Measurements from ENCODE around the gene FBXO45. TPM values are rescaled to one million over a fixed set of nuclear protein-coding genes. Genes with fewer than 3 reads are reported as not detected.
A peak's percentile ranks its signal among the peaks of the same experiment; 100 is the strongest.
"Not testable (repeated sequence)": the region's sequence is repeated elsewhere in the genome, so short reads cannot be mapped to it uniquely, and the experiment has no call there.

Gene FBXO45
- total RNA-seq, 3 donors from 2014 or later (not counting 1 experiment from before 2014, with no cell fraction given): 3.2 to 7.9 (median 7.8) TPM

- H3K4me1 Mint-ChIP-seq: peaks cover 43 to 45% of the 10 kb centered on the region in 2 donors
- 47% methylated on average over 6 of the region's 6 CpGs for WGBS (ENCODE audit: insufficient coverage)
- H3K4me3 ChIP-seq (ENCODE audit: low read length): no peak overlapping the region
These were observed 41.5 kb downstream of the FBXO45 start for GRCh38 chr3:196609805-196610515.

GRCh38 chr3:196611761-196612483 is 43.5 kb downstream of the FBXO45 start:
- no peaks in the 10 kb centered on the region for H3K36me3 ChIP-seq (ENCODE audit: control insufficient read depth, insufficient read depth, low read length)
- TF ChIP-seq, protein P1, sequence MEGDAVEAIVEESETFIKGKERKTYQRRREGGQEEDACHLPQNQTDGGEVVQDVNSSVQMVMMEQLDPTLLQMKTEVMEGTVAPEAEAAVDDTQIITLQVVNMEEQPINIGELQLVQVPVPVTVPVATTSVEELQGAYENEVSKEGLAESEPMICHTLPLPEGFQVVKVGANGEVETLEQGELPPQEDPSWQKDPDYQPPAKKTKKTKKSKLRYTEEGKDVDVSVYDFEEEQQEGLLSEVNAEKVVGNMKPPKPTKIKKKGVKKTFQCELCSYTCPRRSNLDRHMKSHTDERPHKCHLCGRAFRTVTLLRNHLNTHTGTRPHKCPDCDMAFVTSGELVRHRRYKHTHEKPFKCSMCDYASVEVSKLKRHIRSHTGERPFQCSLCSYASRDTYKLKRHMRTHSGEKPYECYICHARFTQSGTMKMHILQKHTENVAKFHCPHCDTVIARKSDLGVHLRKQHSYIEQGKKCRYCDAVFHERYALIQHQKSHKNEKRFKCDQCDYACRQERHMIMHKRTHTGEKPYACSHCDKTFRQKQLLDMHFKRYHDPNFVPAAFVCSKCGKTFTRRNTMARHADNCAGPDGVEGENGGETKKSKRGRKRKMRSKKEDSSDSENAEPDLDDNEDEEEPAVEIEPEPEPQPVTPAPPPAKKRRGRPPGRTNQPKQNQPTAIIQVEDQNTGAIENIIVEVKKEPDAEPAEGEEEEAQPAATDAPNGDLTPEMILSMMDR (IDR thresholded peaks at IDR 0.05): no peak
- DNase-seq (peak in 1 of 2 donors; percentile 46), ATAC-seq (no peak)
- no peaks in the 10 kb centered on the region for H3K27me3 ChIP-seq (ENCODE audit: control insufficient read depth, insufficient read depth, low read length)
- no peak overlapping the region for H3K27ac ChIP-seq (ENCODE audit: low read length)
- WGBS (ENCODE audit: insufficient coverage): 40% methylated on average over 9 of the region's 10 CpGs
- intact Hi-C loops (cut with micrococcal nuclease): loop anchor here (2.0 kb wide), 1 partner anchor 29 kb away; no protein-coding TSS in a partner anchor
- no peaks in the 10 kb centered on the region for H3K27me3 Mint-ChIP-seq (ENCODE audit: low read depth in 2 of 2)
- no peaks in the 10 kb centered on the region for H3K9me3 ChIP-seq (ENCODE audit: control insufficient read depth, insufficient read depth, low read length)
- peaks cover 47% of the 10 kb centered on the region for H3K4me1 ChIP-seq (ENCODE audit: control insufficient read depth, insufficient read depth, low read length)
- H3K4me1 Mint-ChIP-seq: peaks cover 43 to 45% of the 10 kb centered on the region in 2 donors
- peak overlapping the region; percentile 70 to 79 for H3K27ac Mint-ChIP-seq
- peak overlapping the region; percentile 65 for H3K4me3 Mint-ChIP-seq
- H3K36me3 Mint-ChIP-seq: no peaks in the 10 kb centered on the region
- H3K4me3 ChIP-seq (ENCODE audit: low read length): no peak overlapping the region
- H3K9me3 Mint-ChIP-seq: no peaks in the 10 kb centered on the region

More at GRCh38 chr3:196609805-196610515, 41.5 kb downstream of the FBXO45 start:
- Mint-ChIP-seq H3K27me3 (ENCODE audit: low read depth in 2 of 2) (no peaks in the 10 kb centered on the region), H3K27ac (peak overlapping the region; percentile 83 to 88), H3K4me3 (peak overlapping the region; percentile 76), H3K9me3 (no peaks in the 10 kb centered on the region), H3K36me3 (no peaks in the 10 kb centered on the region)
- H3K36me3 ChIP-seq (ENCODE audit: control insufficient read depth, insufficient read depth, low read length): no peaks in the 10 kb centered on the region
- H3K27me3 ChIP-seq (ENCODE audit: control insufficient read depth, insufficient read depth, low read length): no peaks in the 10 kb centered on the region
- DNase-seq (peak in 1 of 2 donors; percentile 54), ATAC-seq (peak; percentile 60 to 68 (median 61))
- peak overlapping the region; percentile 50 for H3K27ac ChIP-seq (ENCODE audit: low read length)
- H3K4me1 ChIP-seq (ENCODE audit: control insufficient read depth, insufficient read depth, low read length): peaks cover 47% of the 10 kb centered on the region
- no peaks in the 10 kb centered on the region for H3K9me3 ChIP-seq (ENCODE audit: control insufficient read depth, insufficient read depth, low read length)
- intact Hi-C loops (cut with micrococcal nuclease): loop anchor here (1.0 to 2.0 kb wide), 3 partner anchors 22 to 75 kb away; no protein-coding TSS in a partner anchor
- TF ChIP-seq, protein P1 (IDR thresholded peaks at IDR 0.05): no peak

GRCh38 chr3:196615234-196615633 is 46.8 kb downstream of the FBXO45 start:
- intact Hi-C loops (cut with micrococcal nuclease); H3K27me3 ChIP-seq (ENCODE audit: control insufficient read depth, insufficient read depth, low read length); H3K27ac ChIP-seq (ENCODE audit: low read length); H3K9me3 Mint-ChIP-seq; H3K27ac Mint-ChIP-seq; H3K36me3 Mint-ChIP-seq; H3K9me3 ChIP-seq (ENCODE audit: control insufficient read depth, insufficient read depth, low read length); H3K36me3 ChIP-seq (ENCODE audit: control insufficient read depth, insufficient read depth, low read length); H3K4me3 ChIP-seq (ENCODE audit: low read length); DNase-seq; H3K4me3 Mint-ChIP-seq; ATAC-seq; H3K27me3 Mint-ChIP-seq (ENCODE audit: low read depth in 2 of 2): not testable (repeated sequence)
- H3K4me1 ChIP-seq (ENCODE audit: control insufficient read depth, insufficient read depth, low read length): peaks cover 42% of the 10 kb centered on the region
- peaks cover 38 to 45% of the 10 kb centered on the region in 2 donors for H3K4me1 Mint-ChIP-seq
- WGBS (ENCODE audit: insufficient coverage): 97% methylated on average over 3 of the region's 6 CpGs

GRCh38 chr3:196617256-196617655 is 48.8 kb downstream of the FBXO45 start:
- TF ChIP-seq, protein P1 (IDR thresholded peaks at IDR 0.05): no peak
- no peak for DNase-seq
- 56% methylated on average over 5 of the region's 5 CpGs for WGBS (ENCODE audit: insufficient coverage)
- Mint-ChIP-seq H3K27ac (no peak overlapping the region), H3K4me3 (no peak overlapping the region), H3K27me3 (ENCODE audit: low read depth in 2 of 2) (no peaks in the 10 kb centered on the region), H3K4me1 (peaks cover 32 to 33% of the 10 kb centered on the region in 2 donors), H3K9me3 (no peaks in the 10 kb centered on the region), H3K36me3 (no peaks in the 10 kb centered on the region)
- no peak for ATAC-seq
- no peaks in the 10 kb centered on the region for H3K9me3 ChIP-seq (ENCODE audit: control insufficient read depth, insufficient read depth, low read length)
- H3K36me3 ChIP-seq (ENCODE audit: control insufficient read depth, insufficient read depth, low read length): no peaks in the 10 kb centered on the region
- H3K4me3 ChIP-seq (ENCODE audit: low read length): no peak overlapping the region
- no peak overlapping the region for H3K27ac ChIP-seq (ENCODE audit: low read length)
- intact Hi-C loops (cut with micrococcal nuclease): no loop called here
- no peaks in the 10 kb centered on the region for H3K27me3 ChIP-seq (ENCODE audit: control insufficient read depth, insufficient read depth, low read length)
- peaks cover 29% of the 10 kb centered on the region for H3K4me1 ChIP-seq (ENCODE audit: control insufficient read depth, insufficient read depth, low read length)

Measured in natural killer cell (primary cell).